Measurements from ENCODE around the gene GATAD2B. TPM values are rescaled to one million over a fixed set of nuclear protein-coding genes. Genes with fewer than 3 reads are reported as not detected.

Gene GATAD2B
- total RNA-seq: 100 to 1,000 TPM in 1 of 2 donors, 10 to 100 TPM in 1; 58.7 to 102 TPM

- H3K36me3 Mint-ChIP-seq: peaks cover 9 to 16% of the 10 kb centered on the region in 2 donors
- no peaks in the 10 kb centered on the region for H3K9me3 Mint-ChIP-seq
- DNase-seq (ENCODE audit: low spot score in 2 of 2) (peak; percentile 98 to 99), ATAC-seq (peak; percentile 95 to 96)
- H3K27ac Mint-ChIP-seq: peak within 1 kb of the TSS; percentile 97 to 99
Observed at GRCh38 chr1:153922972-153923925, at the start of gene GATAD2B. Gene GATAD2B (minus strand): TSS chr1:153922972. CDS start chr1:153828347, 94,625 bp downstream.

GRCh38 chr1:153970346-153970745 is 47.6 kb upstream of the GATAD2B start:
- Mint-ChIP-seq H3K9me3 (no peaks in the 10 kb centered on the region), H3K36me3 (peaks cover 8 to 16% of the 10 kb centered on the region in 2 donors), H3K27ac (no peak overlapping the region)
- ATAC-seq (no peak), DNase-seq (ENCODE audit: low spot score in 2 of 2) (no peak)

DNA sequence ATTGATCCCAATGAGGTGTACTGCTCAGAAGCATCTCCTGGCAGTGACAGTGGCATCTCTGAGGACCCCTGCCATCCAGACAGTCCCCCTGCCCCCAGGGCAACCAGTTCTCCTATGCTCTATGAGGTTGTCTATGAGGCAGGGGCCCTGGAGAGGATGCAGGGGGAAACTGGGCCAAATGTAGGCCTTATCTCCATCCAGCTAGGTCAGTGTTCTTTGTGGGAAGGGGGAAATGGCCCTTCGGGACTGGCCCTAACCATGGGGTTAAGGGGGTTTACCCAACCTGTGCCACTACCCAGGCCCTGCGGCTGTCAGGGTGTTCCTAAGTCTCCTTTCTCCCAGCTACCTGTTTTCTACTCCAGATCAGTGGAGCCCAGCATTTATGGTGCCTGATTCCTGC is 46.2 kb upstream of the GATAD2B start:
- ATAC-seq (no peak), DNase-seq (ENCODE audit: low spot score in 2 of 2) (no peak)
- Mint-ChIP-seq H3K27ac (no peak overlapping the region), H3K9me3 (no peaks in the 10 kb centered on the region), H3K36me3 (peaks cover 7 to 16% of the 10 kb centered on the region in 2 donors)

- H3K27ac Mint-ChIP-seq: no peak overlapping the region
- peaks cover 7 to 21% of the 10 kb centered on the region in 2 donors for H3K36me3 Mint-ChIP-seq
- H3K9me3 Mint-ChIP-seq: no peaks in the 10 kb centered on the region
- ATAC-seq: no peak
- no peak for DNase-seq (ENCODE audit: low spot score in 2 of 2)
Observed at GRCh38 chr1:153968408-153968807, 45.6 kb upstream of the GATAD2B start.

GRCh38 chr1:153968000-153968363 is 45.2 kb upstream of the GATAD2B start:
- H3K27ac Mint-ChIP-seq: peak overlapping the region; percentile 88 to 92
- H3K9me3 Mint-ChIP-seq: no peaks in the 10 kb centered on the region
- H3K36me3 Mint-ChIP-seq: peaks cover 8 to 23% of the 10 kb centered on the region in 2 donors
- ATAC-seq: no peak
- no peak for DNase-seq (ENCODE audit: low spot score in 2 of 2)

DNA sequence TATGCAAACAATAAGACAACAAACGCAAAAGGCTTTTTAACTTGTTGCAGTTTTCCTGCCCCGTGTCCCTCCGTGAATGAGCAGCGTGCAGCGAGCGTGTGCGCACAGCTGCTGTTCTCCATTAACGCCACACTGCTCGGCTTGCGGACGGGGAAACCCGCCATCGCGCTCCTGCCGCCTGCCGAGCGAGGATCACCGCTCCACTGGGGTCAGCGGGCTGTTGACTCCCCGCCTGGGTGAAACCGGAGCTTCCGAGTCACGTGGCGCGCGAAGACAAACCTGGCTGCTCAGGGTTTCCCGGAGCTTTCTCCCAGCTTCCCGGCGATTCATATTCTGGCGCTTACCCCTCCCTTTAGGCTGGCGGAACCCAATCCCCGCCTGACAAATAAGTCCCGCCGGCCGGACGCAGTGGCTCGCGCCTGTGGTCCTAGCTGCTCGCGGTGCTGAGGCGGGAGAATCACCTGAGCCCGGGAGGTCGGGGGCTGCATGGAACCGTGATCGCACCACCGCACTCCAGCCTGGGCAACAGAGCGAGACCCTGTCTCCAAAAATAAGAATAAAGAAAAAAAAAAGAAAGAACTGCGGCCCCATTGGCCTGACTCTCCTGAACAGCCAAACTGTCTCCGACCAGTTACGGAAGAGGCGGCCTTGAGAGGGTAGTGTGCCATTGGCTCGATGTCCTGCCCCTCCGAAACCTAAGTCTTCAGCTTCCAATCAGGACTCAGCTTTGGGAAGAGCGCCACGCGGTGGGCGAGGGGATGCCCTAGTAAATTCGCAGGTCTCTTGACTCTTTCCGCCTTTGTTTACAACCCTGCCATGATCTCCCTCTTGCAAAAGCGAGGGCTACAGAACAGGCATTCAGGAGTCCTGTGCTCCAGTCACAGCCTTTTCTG is 44.6 kb upstream of the GATAD2B start, which contains the start of gene CREB3L4:
Gene CREB3L4, plus strand, starts transcription at position 796 of the 893 bp plus-strand sequence. CDS start 624 bp downstream, outside the sequence.
- DNase-seq (ENCODE audit: low spot score in 2 of 2) (peak; percentile 79 to 88), ATAC-seq (peak; percentile 79 to 86)
- H3K36me3 Mint-ChIP-seq: peaks cover 14 to 26% of the 10 kb centered on the region in 2 donors
- peak within 1 kb of the TSS; percentile 88 to 92 for H3K27ac Mint-ChIP-seq
- H3K9me3 Mint-ChIP-seq: no peaks in the 10 kb centered on the region

- Mint-ChIP-seq H3K36me3 (peaks cover 27 to 35% of the 10 kb centered on the region in 2 donors), H3K9me3 (no peaks in the 10 kb centered on the region), H3K27ac (peak overlapping the region; percentile 85 to 94)
- DNase-seq (ENCODE audit: low spot score in 2 of 2): no peak
- ATAC-seq: no peak
Observed at GRCh38 chr1:153963850-153964331, 41.1 kb upstream of the GATAD2B start.

GRCh38 chr1:153963030-153963849 is 40.5 kb upstream of the GATAD2B start, which contains the start of gene SLC39A1:
Gene SLC39A1 (minus strand): TSS chr1:153963537. CDS start chr1:153962715, 822 bp downstream.
- ATAC-seq: peak; percentile 60 to 69
- peak within 1 kb of the TSS; percentile 85 to 94 for H3K27ac Mint-ChIP-seq
- peaks cover 30 to 37% of the 10 kb centered on the region in 2 donors for H3K36me3 Mint-ChIP-seq
- DNase-seq (ENCODE audit: low spot score in 2 of 2): peak; percentile 97 to 98
- H3K9me3 Mint-ChIP-seq: no peaks in the 10 kb centered on the region

GRCh38 chr1:153962088-153963029 is 39.6 kb upstream of the GATAD2B start:
- Mint-ChIP-seq H3K27ac (peak overlapping the region; percentile 78 to 94), H3K36me3 (peaks cover 38 to 46% of the 10 kb centered on the region in 2 donors), H3K9me3 (no peaks in the 10 kb centered on the region)
- ATAC-seq (no peak), DNase-seq (ENCODE audit: low spot score in 2 of 2) (no peak)

DNA sequence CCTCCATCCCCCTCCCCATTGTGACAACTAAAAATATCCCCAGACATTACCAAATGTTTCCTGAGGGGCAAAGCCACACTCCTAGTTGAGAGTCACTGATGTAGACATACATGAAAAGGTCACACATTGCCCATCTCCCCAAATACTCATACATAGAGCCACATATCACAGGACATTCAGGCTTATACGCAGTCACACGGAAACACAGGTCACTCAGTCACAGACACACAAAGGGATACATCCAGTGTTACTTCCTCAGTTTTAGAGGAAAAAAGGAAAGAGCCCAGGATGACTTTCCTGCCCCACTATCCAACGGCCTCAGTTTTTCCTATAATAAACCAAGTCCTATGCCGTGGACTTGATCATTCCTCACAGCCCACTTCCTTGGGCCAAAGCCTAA is 38.6 kb upstream of the GATAD2B start:
- DNase-seq (ENCODE audit: low spot score in 2 of 2) (no peak), ATAC-seq (no peak)
- H3K27ac Mint-ChIP-seq: peak overlapping the region; percentile 48 to 94
- H3K9me3 Mint-ChIP-seq: no peaks in the 10 kb centered on the region
- H3K36me3 Mint-ChIP-seq: peaks cover 40 to 46% of the 10 kb centered on the region in 2 donors

- DNase-seq (ENCODE audit: low spot score in 2 of 2) (no peak), ATAC-seq (no peak)
- H3K9me3 Mint-ChIP-seq: no peaks in the 10 kb centered on the region
- H3K27ac Mint-ChIP-seq: peak overlapping the region; percentile 66 to 94
- peaks cover 32 to 46% of the 10 kb centered on the region in 2 donors for H3K36me3 Mint-ChIP-seq
Observed at GRCh38 chr1:153960206-153960605, 37.4 kb upstream of the GATAD2B start.

- Mint-ChIP-seq H3K36me3 (peaks cover 33 to 46% of the 10 kb centered on the region in 2 donors), H3K9me3 (no peaks in the 10 kb centered on the region), H3K27ac (peak overlapping the region; percentile 70 to 98)
- no peak for ATAC-seq
- DNase-seq (ENCODE audit: low spot score in 2 of 2): no peak
Observed at GRCh38 chr1:153959454-153959853, 36.7 kb upstream of the GATAD2B start.

GRCh38 chr1:153958961-153959260 is 36.1 kb upstream of the GATAD2B start:
- DNase-seq (ENCODE audit: low spot score in 2 of 2): no peak
- Mint-ChIP-seq H3K9me3 (no peaks in the 10 kb centered on the region), H3K27ac (peak overlapping the region; percentile 70 to 98), H3K36me3 (peaks cover 36 to 46% of the 10 kb centered on the region in 2 donors)
- ATAC-seq: no peak

DNA sequence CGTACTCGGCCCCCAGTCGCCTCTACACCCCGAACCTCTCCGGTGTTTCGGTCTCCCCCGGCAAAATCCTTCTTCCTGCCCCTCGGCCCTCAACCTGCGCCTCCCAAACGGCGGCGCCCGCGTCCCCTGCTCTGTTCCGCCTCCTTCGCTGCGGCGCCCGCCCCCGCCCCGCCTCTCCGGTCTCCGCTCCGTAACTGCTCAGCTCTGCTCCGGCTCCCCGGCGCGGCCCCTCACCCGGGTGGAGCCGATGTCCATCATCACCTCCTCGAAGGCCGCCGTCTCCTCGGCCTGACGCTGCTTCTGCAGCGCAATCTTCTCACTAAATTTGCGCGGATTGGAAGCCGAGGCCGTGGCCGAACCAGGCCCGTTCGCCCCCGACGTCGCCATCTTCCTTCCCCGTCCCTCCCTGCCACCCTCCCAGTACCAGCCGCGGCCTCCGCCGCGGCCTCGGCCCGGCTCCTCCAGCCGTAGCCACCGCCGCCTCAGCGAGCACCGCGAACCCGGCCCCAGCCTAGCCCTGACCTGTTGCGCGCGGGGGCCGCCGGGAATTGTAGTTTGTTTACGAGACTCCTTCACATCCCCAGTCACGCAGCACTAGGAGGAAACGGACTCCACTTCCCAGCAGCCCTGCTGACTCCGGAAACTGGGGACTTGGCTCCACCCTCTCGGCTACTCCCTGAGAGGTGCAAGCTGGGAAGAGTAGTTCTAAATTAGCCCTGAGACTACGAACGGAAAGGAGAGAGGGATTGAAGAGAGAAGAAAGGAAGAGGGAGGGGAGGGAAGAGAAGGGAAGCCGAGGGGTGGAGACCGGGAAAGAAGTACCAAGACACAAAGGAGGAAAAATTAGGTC is 35.6 kb upstream of the GATAD2B start, which contains the start of gene CRTC2:
Gene CRTC2, minus strand, starts transcription at position 502 of the 850 bp plus-strand sequence. Its CDS starts 115 bp downstream, at position 387.
- Mint-ChIP-seq H3K27ac (peak within 1 kb of the TSS; percentile 94 to 98), H3K36me3 (peaks cover 31 to 49% of the 10 kb centered on the region in 2 donors), H3K9me3 (no peaks in the 10 kb centered on the region)
- ATAC-seq: peak; percentile 83 to 89
- DNase-seq (ENCODE audit: low spot score in 2 of 2): peak; percentile 94 to 96

All from activated naive CD4-positive, alpha-beta T cell treated with anti-CD3 and anti-CD28 coated beads, Interleukin-2, amount 50 U/mL, for 72 hours (primary cell).